H9 (cell line): ENCODE data around the gene CLDN18. TPM values are rescaled to one million over a fixed set of nuclear protein-coding genes. Genes with fewer than 3 reads are reported as not detected.

Experiments
- DNase-seq: peaks from one replicate; pipeline ENCODE4 v3.0.0-alpha.2; 2017
- H2AFZ ChIP-seq: one replicate; pipeline ENCODE4 v1.6.1; 2013; ENCODE audit warnings: mild to moderate bottlenecking, low read length, control low read depth, moderate library complexity
- H2AK5ac ChIP-seq: 2 replicates; pipeline ENCODE4 v1.6.1; 2013; ENCODE audit warnings: low read length, control low read depth, mixed read lengths; ENCODE audit not compliant: insufficient read length
- H2BK120ac ChIP-seq: one replicate; pipeline ENCODE4 v1.6.1; 2013; ENCODE audit warnings: low read depth, mild to moderate bottlenecking, low read length, control low read depth, inconsistent platforms; ENCODE audit not compliant: poor library complexity, severe bottlenecking
- H2BK12ac ChIP-seq: 2 replicates; pipeline ENCODE4 v1.6.1; 2013; ENCODE audit warnings: low read length, control low read depth, mixed read lengths, low read depth; ENCODE audit not compliant: insufficient read length
- H2BK15ac ChIP-seq: 2 replicates; pipeline ENCODE4 v1.6.1; 2013; ENCODE audit warnings: low read depth, low read length, control low read depth
- H2BK20ac ChIP-seq: one replicate; pipeline ENCODE4 v1.6.1; 2013; ENCODE audit warnings: low read depth, mild to moderate bottlenecking, low read length, control low read depth, inconsistent platforms; ENCODE audit not compliant: poor library complexity, severe bottlenecking
- H2BK5ac ChIP-seq: 2 replicates; pipeline ENCODE4 v1.6.1; 2013; ENCODE audit warnings: low read length, control low read depth, mixed read lengths; ENCODE audit not compliant: insufficient read length
- H3K14ac ChIP-seq: 2 replicates; pipeline ENCODE4 v1.6.1; 2013; ENCODE audit warnings: low read length, control low read depth; ENCODE audit not compliant: insufficient read depth
- H3K18ac ChIP-seq: 2 replicates; pipeline ENCODE4 v1.6.1; 2013; ENCODE audit warnings: low read depth, mild to moderate bottlenecking, mixed read lengths, low read length, control low read depth; ENCODE audit not compliant: insufficient read length
- H3K23ac ChIP-seq: 2 replicates; pipeline ENCODE4 v1.6.1; 2013; ENCODE audit warnings: low read length, control low read depth, mixed read lengths, low read depth; ENCODE audit not compliant: insufficient read length
- H3K23me2 ChIP-seq: 2 replicates; pipeline ENCODE4 v1.6.1; 2013; ENCODE audit warnings: low read depth, mild to moderate bottlenecking, mixed read lengths, low read length, control low read depth; ENCODE audit not compliant: insufficient read length, poor library complexity, severe bottlenecking
- H3K27ac ChIP-seq: 2 replicates; pipeline ENCODE4 v1.5.1; 2013; ENCODE audit warnings: low read length, control low read depth, mixed read lengths, low read depth; ENCODE audit not compliant: insufficient read length
- H3K27me3 ChIP-seq: 2 replicates; pipeline ENCODE4 v1.6.1; 2013; ENCODE audit warnings: low read length, control low read depth, inconsistent platforms; ENCODE audit not compliant: insufficient read depth
- H3K4ac ChIP-seq: 2 replicates; pipeline ENCODE4 v1.6.1; 2013; ENCODE audit warnings: low read depth, mild to moderate bottlenecking, control low read depth, inconsistent platforms, low read length, moderate library complexity
- H3K4me1 ChIP-seq: 2 replicates; pipeline ENCODE4 v1.6.1; 2013; ENCODE audit warnings: low read length, control low read depth, inconsistent platforms; ENCODE audit not compliant: insufficient read depth
- H3K4me2 ChIP-seq: 2 replicates; pipeline ENCODE4 v1.6.1; 2013; ENCODE audit warnings: low read length, control low read depth, mixed read lengths; ENCODE audit not compliant: insufficient read length, insufficient read depth
- H3K56ac ChIP-seq: 2 replicates; pipeline ENCODE4 v1.6.1; 2013; ENCODE audit warnings: low read depth, mild to moderate bottlenecking, mixed read lengths, low read length, control low read depth; ENCODE audit not compliant: insufficient read length
- H3K79me1 ChIP-seq: 2 replicates; pipeline ENCODE4 v1.6.1; 2013; ENCODE audit warnings: low read depth, mild to moderate bottlenecking, moderate library complexity, low read length, control low read depth, inconsistent platforms; ENCODE audit not compliant: insufficient read depth, poor library complexity, severe bottlenecking
- H3K79me2 ChIP-seq: 2 replicates; pipeline ENCODE4 v1.6.1; 2013; ENCODE audit warnings: low read length, control low read depth, inconsistent platforms; ENCODE audit not compliant: insufficient read depth
- H3K9ac ChIP-seq: 2 replicates; pipeline ENCODE4 v1.6.1; 2013; ENCODE audit warnings: low read length, control low read depth, mixed read lengths; ENCODE audit not compliant: insufficient read length; ENCODE audit errors: extremely low read depth
- H3K9me3 ChIP-seq: one replicate; pipeline ENCODE4 v1.6.1; 2013; ENCODE audit warnings: low read depth, low read length, inconsistent platforms; ENCODE audit not compliant: control insufficient read depth
- H3T11ph ChIP-seq: one replicate; pipeline ENCODE4 v1.6.1; 2013; ENCODE audit warnings: mild to moderate bottlenecking, low read length, control low read depth, inconsistent platforms
- H4K20me1 ChIP-seq: one replicate; pipeline ENCODE4 v1.6.1; 2013; ENCODE audit not compliant: control insufficient read depth, insufficient read length, insufficient read depth
- H4K5ac ChIP-seq: 2 replicates; pipeline ENCODE4 v1.6.1; 2013; ENCODE audit warnings: low read depth, mild to moderate bottlenecking, mixed read lengths, low read length, control low read depth; ENCODE audit not compliant: insufficient read length
- H4K8ac ChIP-seq: replicated peaks from 2 replicates; pipeline ENCODE4 v1.6.1; 2013; ENCODE audit warnings: low read length, control low read depth, mixed read lengths, low read depth; ENCODE audit not compliant: insufficient read length
- H4K91ac ChIP-seq: 2 replicates; pipeline ENCODE4 v1.6.1; 2013; ENCODE audit warnings: low read depth, mild to moderate bottlenecking, moderate library complexity, mixed read lengths, low read length, control low read depth; ENCODE audit not compliant: insufficient read length
- H3K27ac Mint-ChIP-seq, 3 experiments: 2 replicates in 2 of 3; 3 replicates in 1 of 3; pipeline ENCODE4 v1.8.0; 2020 to 2021; ENCODE audit warnings: mixed read lengths in 3 of 3, mild to moderate bottlenecking in 1 of 3, moderate library complexity in 1 of 3
- H3K27me3 Mint-ChIP-seq: 2 replicates; pipeline ENCODE4 v1.8.0; 2021; ENCODE audit warnings: low read depth, mild to moderate bottlenecking, moderate library complexity, mixed read lengths
- H3K36me3 Mint-ChIP-seq, 3 experiments: 2 replicates in 2 of 3; 3 replicates in 1 of 3; pipeline ENCODE4 v1.8.0; 2020 to 2021; ENCODE audit warnings: low read depth in 3 of 3, mixed read lengths in 3 of 3; ENCODE audit not compliant: insufficient read depth in 1 of 3
- H3K4me1 Mint-ChIP-seq, 2 experiments: 2 replicates each; pipeline ENCODE4 v1.8.0; 2020; ENCODE audit warnings: mixed read lengths in 2 of 2
- H3K4me3 Mint-ChIP-seq, 2 experiments: 2 replicates in 1 of 2; 3 replicates in 1 of 2; pipeline ENCODE4 v1.8.0; 2020 to 2021; ENCODE audit warnings: mild to moderate bottlenecking in 2 of 2, mixed read lengths in 2 of 2, moderate library complexity in 1 of 2
- H3K9me3 Mint-ChIP-seq, 2 experiments: 2 replicates in 1 of 2; 3 replicates in 1 of 2; pipeline ENCODE4 v1.8.0; 2020; ENCODE audit warnings: mild to moderate bottlenecking in 2 of 2, mixed read lengths in 2 of 2, moderate library complexity in 1 of 2
- CTCF ChIP-seq: fragments of 200-600 bp; sonication (generic); conservative IDR thresholded peaks from 3 replicates; pipeline ENCODE4 v1.8.0; 2021; ENCODE audit warnings: antibody characterized with exemption, mild to moderate bottlenecking
- WGBS: extraction: QIAGEN DNeasy Blood & Tissue Kit; methylation state at CpG from one replicate; pipeline ENCODE4 v1.1.7; 2013; ENCODE audit warnings: missing lambda C conversion rate, low lambda C conversion rate, mixed read lengths; ENCODE audit not compliant: insufficient read length; ENCODE audit errors: extremely low coverage; 5-methylcytosine and 5-hydroxymethylcytosine counted together
- total RNA-seq: library from RNA; stranded (reverse); gene quantifications from 2 replicates; pipeline ENCODE4 v1.2.1, GENCODE V29; 2021

Gene CLDN18
- total RNA-seq, 1 experiment from 2014 or later = not detected

GRCh38 chr3:138011722-138012121 is 1.8 kb downstream of the CLDN18 start:
- Histone ChIP-seq H4K8ac (no peak overlapping the region), H3K23ac (no peak overlapping the region), H4K91ac (no peak overlapping the region), H2BK20ac (no peak overlapping the region), H3K9ac (no peak overlapping the region), H3K14ac (no peak overlapping the region), H2BK5ac (no peak overlapping the region), H4K5ac (no peak overlapping the region), H2BK120ac (no peak overlapping the region), H3K4me2 (no peak overlapping the region), H3K4me1 (no peaks in the 10 kb centered on the region), H2BK15ac (no peak overlapping the region), H3K27me3 (no peaks in the 10 kb centered on the region; the same call in 1 of the 2 replicates), H2AFZ (no peak overlapping the region), H3T11ph (no peak overlapping the region), H3K18ac (no peak overlapping the region), H3K27ac (no peak overlapping the region), H2BK12ac (no peak overlapping the region), H3K23me2 (no peaks in the 10 kb centered on the region), H3K4ac (no peak overlapping the region), H4K20me1 (no peaks in the 10 kb centered on the region), H3K79me1 (no peaks in the 10 kb centered on the region), H3K79me2 (no peaks in the 10 kb centered on the region), H2AK5ac (no peak overlapping the region), H3K9me3 (no peaks in the 10 kb centered on the region), H3K56ac (no peak overlapping the region)
- no CpG with 5 or more reads among the region's 2 CpGs for WGBS
- Mint-ChIP-seq H3K27ac (no peak overlapping the region), H3K4me3 (no peak overlapping the region), H3K36me3 (no peaks in the 10 kb centered on the region; a peak in 1 of 7 replicates), H3K27me3 (no peaks in the 10 kb centered on the region; the same call in 1 of the 2 replicates), H3K4me1 (no peaks in the 10 kb centered on the region), H3K9me3 (no peaks in the 10 kb centered on the region; a peak in 1 of 5 replicates)
- TF ChIP-seq CTCF = no peak
- no peak for DNase-seq
